Thyroid gland (tissue), 4 donors: ENCODE measurements around the gene TCAP.

Experiments used
- POLR2A ChIP-seq, 2 donors: fragments of 450-650 bp; IDR thresholded peaks; one replicate each; pipeline ENCODE4 v1.6.1; 2017; ENCODE audit warnings: antibody characterized with exemption in 2 of 2, mild to moderate bottlenecking in 2 of 2, moderate library complexity in 1 of 2
- TF ChIP-seq, protein P1 (sequence below), 6 experiments: fragments of 200-600 bp in 3 of 6; fragments of 450-650 bp in 3 of 6; sonication (generic) in 3 of 6; IDR thresholded peaks; one replicate each; pipeline ENCODE4 v1.5.1; 2016 to 2019; ENCODE audit warnings: antibody characterized with exemption in 6 of 6, mild to moderate bottlenecking in 2 of 6, inconsistent platforms in 1 of 6, moderate library complexity in 1 of 6

DNA sequence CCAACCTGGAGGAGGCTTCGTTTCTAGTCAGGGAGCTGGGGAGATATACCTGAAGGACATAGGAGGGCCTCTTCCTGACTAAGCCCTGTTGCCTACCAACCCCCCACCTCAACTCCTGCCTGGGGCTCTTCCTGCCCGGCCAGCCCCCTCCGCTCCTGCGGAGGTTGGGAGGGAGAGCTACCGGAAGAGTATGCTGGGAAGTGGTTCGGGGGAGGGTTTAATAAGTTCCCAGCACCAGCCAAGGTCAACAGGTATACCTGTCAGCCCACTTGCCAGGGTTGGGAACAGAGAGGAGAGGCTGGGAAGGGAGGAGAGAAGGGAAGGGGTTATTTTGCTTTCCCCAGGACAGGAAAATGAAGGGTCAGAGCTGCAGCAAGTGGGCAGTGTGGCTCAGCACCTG, 33.7 kb upstream of the TCAP start:
- TF ChIP-seq, protein P1, sequence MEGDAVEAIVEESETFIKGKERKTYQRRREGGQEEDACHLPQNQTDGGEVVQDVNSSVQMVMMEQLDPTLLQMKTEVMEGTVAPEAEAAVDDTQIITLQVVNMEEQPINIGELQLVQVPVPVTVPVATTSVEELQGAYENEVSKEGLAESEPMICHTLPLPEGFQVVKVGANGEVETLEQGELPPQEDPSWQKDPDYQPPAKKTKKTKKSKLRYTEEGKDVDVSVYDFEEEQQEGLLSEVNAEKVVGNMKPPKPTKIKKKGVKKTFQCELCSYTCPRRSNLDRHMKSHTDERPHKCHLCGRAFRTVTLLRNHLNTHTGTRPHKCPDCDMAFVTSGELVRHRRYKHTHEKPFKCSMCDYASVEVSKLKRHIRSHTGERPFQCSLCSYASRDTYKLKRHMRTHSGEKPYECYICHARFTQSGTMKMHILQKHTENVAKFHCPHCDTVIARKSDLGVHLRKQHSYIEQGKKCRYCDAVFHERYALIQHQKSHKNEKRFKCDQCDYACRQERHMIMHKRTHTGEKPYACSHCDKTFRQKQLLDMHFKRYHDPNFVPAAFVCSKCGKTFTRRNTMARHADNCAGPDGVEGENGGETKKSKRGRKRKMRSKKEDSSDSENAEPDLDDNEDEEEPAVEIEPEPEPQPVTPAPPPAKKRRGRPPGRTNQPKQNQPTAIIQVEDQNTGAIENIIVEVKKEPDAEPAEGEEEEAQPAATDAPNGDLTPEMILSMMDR (IDR thresholded peaks at IDR 0.05), result no peak
- no peak for TF ChIP-seq POLR2A (IDR thresholded peaks at IDR 0.05)
